Activated T-cell treated with anti-CD3 and anti-CD28 coated beads for 24 hours (primary cell): ENCODE results near the gene DLGAP4.

Experiments used
- DNase-seq: peaks from one replicate; pipeline ENCODE4 v3.0.0-alpha.2; 2020; ENCODE audit warnings: low read depth

DLGAP4 gene

GRCh38 chr20:36305602-36306551 lies at the start of gene DLGAP4:
Gene DLGAP4, plus strand, starts transcription at chr20:36306339. Its CDS starts 125,379 bp downstream, at chr20:36431718.
- no peak for DNase-seq

GRCh38 chr20:36259177-36260061 lies 46.7 kb upstream of the DLGAP4 start:
- DNase-seq: no peak

GRCh38 chr20:36260316-36260715 lies 45.8 kb upstream of the DLGAP4 start:
- DNase-seq: no peak

GRCh38 chr20:36261389-36262105 lies 44.6 kb upstream of the DLGAP4 start:
- DNase-seq: no peak

GRCh38 chr20:36262440-36262839 lies 43.7 kb upstream of the DLGAP4 start:
- DNase-seq: no peak

GRCh38 chr20:36264426-36265246 lies 41.5 kb upstream of the DLGAP4 start:
- DNase-seq: no peak

GRCh38 chr20:36266189-36266588 lies 40.0 kb upstream of the DLGAP4 start:
- DNase-seq: no peak

- no peak for DNase-seq
Measured at GRCh38 chr20:36267605-36268381, 38.3 kb upstream of the DLGAP4 start.

GRCh38 chr20:36268440-36269342 lies 37.4 kb upstream of the DLGAP4 start:
- no peak for DNase-seq

GRCh38 chr20:36269507-36269906 lies 36.6 kb upstream of the DLGAP4 start:
- no peak for DNase-seq

GRCh38 chr20:36270744-36271638 lies 35.1 kb upstream of the DLGAP4 start:
- no peak for DNase-seq

GRCh38 chr20:36271639-36272546 lies 34.2 kb upstream of the DLGAP4 start:
- no peak for DNase-seq

GRCh38 chr20:36272547-36273220 lies 33.5 kb upstream of the DLGAP4 start:
- DNase-seq: no peak

- no peak for DNase-seq
Measured at GRCh38 chr20:36273414-36274180, 32.5 kb upstream of the DLGAP4 start.

GRCh38 chr20:36274181-36274841 lies 31.8 kb upstream of the DLGAP4 start:
- DNase-seq: no peak
